ENCODE measurements around the gene HINT1. TPM values are rescaled to one million over a fixed set of nuclear protein-coding genes. Genes with fewer than 3 reads are reported as not detected.

Gene HINT1
- total and polyA plus RNA-seq, 2 of the 4 experiments (the other 2 are of a cell fraction) = 179 to 352 TPM

DNA sequence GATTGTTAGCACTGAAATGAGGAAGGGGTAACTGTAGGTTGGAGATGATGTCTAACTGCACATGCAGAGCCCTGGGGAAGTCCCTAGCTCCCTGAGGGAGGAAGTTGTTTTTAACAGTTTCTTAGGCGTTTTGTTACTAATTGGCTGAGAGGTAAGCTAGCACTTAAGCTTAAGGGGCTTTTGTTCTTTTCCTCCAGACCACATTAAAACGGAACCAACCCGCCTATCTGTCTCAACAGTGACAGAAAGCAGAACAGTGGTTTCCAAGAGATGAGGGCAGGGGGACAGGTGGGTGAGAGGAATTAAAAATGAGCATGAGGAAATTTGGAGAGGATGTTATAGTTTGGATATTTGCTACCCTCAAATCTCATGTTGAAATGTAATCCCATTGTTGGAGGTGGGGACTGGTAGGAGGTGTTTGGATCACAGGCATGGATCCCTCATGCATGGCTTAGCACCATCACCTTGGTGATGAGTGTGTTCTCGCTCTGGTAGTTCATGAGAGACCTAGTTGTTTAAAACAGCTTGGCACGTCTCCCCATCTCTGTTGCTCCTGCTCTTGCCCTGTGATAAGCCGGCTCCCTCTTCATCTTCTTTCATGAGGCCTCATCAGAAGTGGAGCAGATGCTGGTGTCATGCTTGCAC is 44.6 kb upstream of the HINT1 start:
- H3K79me1 ChIP-seq (ENCODE audit: low read depth in 1 of 2, low read length in 2 of 2) = no peaks in the 10 kb centered on the region
- H4K20me1 ChIP-seq (ENCODE audit: insufficient read depth, low read length) = no peaks in the 10 kb centered on the region
- no peak overlapping the region for H2AFZ ChIP-seq (replicated peaks; ENCODE audit: low read length, poor library complexity)
- H3K36me3 ChIP-seq (ENCODE audit: control insufficient read depth, insufficient read depth, low read length) = no peaks in the 10 kb centered on the region
- H4K91ac ChIP-seq (ENCODE audit: insufficient read depth, low read depth, low read length) = no peak overlapping the region
- H3K14ac ChIP-seq (replicated peaks; ENCODE audit: low read depth, low read length) = no peak overlapping the region
- H3K27me3 ChIP-seq (ENCODE audit: control insufficient read depth, insufficient read depth, low read length) = no peaks in the 10 kb centered on the region
- H2BK5ac ChIP-seq (ENCODE audit: low read depth, low read length, poor library complexity, severe bottlenecking) = no peak overlapping the region
- ATAC-seq (ENCODE audit: low read depth) (no peak), DNase-seq (no peak)
- H3K27ac ChIP-seq (ENCODE audit: insufficient read depth, low read length) = no peak overlapping the region
- H3K23ac ChIP-seq (ENCODE audit: low read depth, low read length) = no peak overlapping the region
- no peaks in the 10 kb centered on the region for H3K9me1 ChIP-seq (ENCODE audit: insufficient read depth, low read length)
- in situ Hi-C loops (cut with MboI; ENCODE audit: low sequenced_read_pairs) (no loop called here), intact Hi-C loops (cut with micrococcal nuclease) (no loop called here), dilution Hi-C loops (cut with HindIII; ENCODE audit: low sequenced_read_pairs, unreplicated experiment) (no loop called here)
- no peak overlapping the region for H2BK20ac ChIP-seq (ENCODE audit: low read depth, low read length)
- no peak overlapping the region for H4K8ac ChIP-seq (ENCODE audit: low read depth in 2 of 2, low read length in 2 of 2)
- H2AK9ac ChIP-seq (replicated peaks; ENCODE audit: low read depth, low read length, poor library complexity) = no peak overlapping the region
- TF ChIP-seq CEBPB (IDR thresholded peaks at IDR 0.05; ENCODE audit: low read depth, low read length) (no peak), RAD21 (IDR thresholded peaks at IDR 0.05; ENCODE audit: low read length) (no peak), MAZ (IDR thresholded peaks at IDR 0.05; ENCODE audit: borderline replicate concordance, low read depth, low read length) (no peak), BHLHE40 (IDR thresholded peaks at IDR 0.05; ENCODE audit: low read depth, low read length) (no peak), CHD1 (IDR thresholded peaks at IDR 0.05; ENCODE audit: low read depth, low read length) (no peak), RFX5 (IDR thresholded peaks at IDR 0.05; ENCODE audit: low read depth, low read length) (no peak), SMC3 (IDR thresholded peaks at IDR 0.05; ENCODE audit: low read depth, low read length) (no peak)
- TF ChIP-seq, protein P1, sequence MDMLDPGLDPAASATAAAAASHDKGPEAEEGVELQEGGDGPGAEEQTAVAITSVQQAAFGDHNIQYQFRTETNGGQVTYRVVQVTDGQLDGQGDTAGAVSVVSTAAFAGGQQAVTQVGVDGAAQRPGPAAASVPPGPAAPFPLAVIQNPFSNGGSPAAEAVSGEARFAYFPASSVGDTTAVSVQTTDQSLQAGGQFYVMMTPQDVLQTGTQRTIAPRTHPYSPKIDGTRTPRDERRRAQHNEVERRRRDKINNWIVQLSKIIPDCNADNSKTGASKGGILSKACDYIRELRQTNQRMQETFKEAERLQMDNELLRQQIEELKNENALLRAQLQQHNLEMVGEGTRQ (IDR thresholded peaks at IDR 0.05; ENCODE audit: low read depth, low read length) = no peak
- WGBS, 2 experiments (ENCODE audit: extremely low coverage in 2 of 2, insufficient read length in 1 of 2) = 60% methylated on average over 1 of the region's 6 CpGs; no CpG with 5 or more reads in 1 of the 2 experiments
- POLR2A ChIA-PET (ENCODE audit: unreplicated experiment) = no interaction called here
- no peak overlapping the region for H4K5ac ChIP-seq (ENCODE audit: low read depth, low read length)
- peaks cover 1% of the 10 kb centered on the region for H3K4me1 ChIP-seq (ENCODE audit: control insufficient read depth, insufficient read depth, low read length)
- H3K9me3 ChIP-seq (ENCODE audit: control insufficient read depth, insufficient read depth, low read length) = no peaks in the 10 kb centered on the region
- no peak overlapping the region for H3K56ac ChIP-seq (ENCODE audit: extremely low read depth, insufficient read depth, low read length)
- no peak overlapping the region for H2BK15ac ChIP-seq (ENCODE audit: low read depth, low read length)
- no peak overlapping the region for H3K4ac ChIP-seq (ENCODE audit: low read depth, low read length)
- H3K4me3 ChIP-seq (ENCODE audit: insufficient read depth, low read depth, low read length) = no peak overlapping the region
- no peak overlapping the region for H3K9ac ChIP-seq (ENCODE audit: low read depth, low read length)
- no TSS peak for BruUV-seq (replicated peaks)
- no peak overlapping the region for H3K4me2 ChIP-seq (ENCODE audit: low read depth, low read length)
- H2AK5ac ChIP-seq (ENCODE audit: low read depth, low read length) = no peak overlapping the region
- H2BK120ac ChIP-seq (ENCODE audit: low read depth, low read length) = no peak overlapping the region
- CTCF ChIA-PET = no interaction called here
- no peak overlapping the region for H3K18ac ChIP-seq (ENCODE audit: low read depth, low read length)
